HG03575 (cell line): Measurements from ENCODE around the gene OR6C3.
"Not testable (repeated sequence)": the region's sequence is repeated elsewhere in the genome, so short reads cannot be mapped to it uniquely, and the experiment has no call there.

ENCODE experiments used
- ATAC-seq: cut with Tn5 transposase; IDR thresholded peaks from one replicate; pipeline ENCODE4 v1.9.1; 2021; ENCODE audit not compliant: unreplicated experiment, insufficient number of reproducible peaks, low FRiP score; ENCODE audit errors: extremely low read depth

The OR6C3 gene

DNA sequence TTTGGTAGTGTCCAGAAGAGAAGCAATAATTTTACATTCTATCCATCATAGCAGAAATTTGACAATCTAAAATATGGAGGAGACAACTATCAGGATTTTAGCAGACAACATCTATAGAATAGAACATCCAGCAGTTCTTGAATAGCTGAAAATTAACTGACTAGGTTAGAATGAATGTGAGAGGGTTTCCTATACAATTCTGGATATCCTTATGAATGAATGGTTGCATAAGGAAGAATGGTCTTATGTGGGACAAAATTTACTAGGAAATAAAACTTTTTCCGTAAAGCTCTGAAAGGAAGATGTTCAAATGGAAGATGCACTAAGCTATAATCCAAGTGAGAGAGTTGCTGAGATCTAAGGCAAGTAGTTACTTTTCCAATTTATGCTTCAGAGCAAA lies at the start of gene OR6C3:
TSS of gene OR6C3 (plus strand) at position 301 of the 400 bp plus-strand sequence. CDS start 955 bp downstream, outside the sequence.
- no peak for ATAC-seq

GRCh38 chr12:55280991-55281390 lies 49.6 kb upstream of the OR6C3 start:
- ATAC-seq: no peak

GRCh38 chr12:55289999-55290398 lies 40.5 kb upstream of the OR6C3 start:
- ATAC-seq: no peak

- ATAC-seq: no peak
Observed at GRCh38 chr12:55296469-55296868, 34.1 kb upstream of the OR6C3 start, which contains the start of gene OR6C6. OR6C6 (minus strand) TSS chr12:55296569; CDS start chr12:55295232, 1,337 bp downstream.

- ATAC-seq: no peak
Observed at GRCh38 chr12:55314043-55314442, 16.5 kb upstream of the OR6C3 start, which contains the start of gene OR6C1. OR6C1 (plus strand) TSS chr12:55314343; CDS start chr12:55320600, 6,257 bp downstream.

GRCh38 chr12:55320201-55320600 lies 10.3 kb upstream of the OR6C3 start:
- ATAC-seq: no peak

- not testable (repeated sequence) for ATAC-seq
Observed at GRCh38 chr12:55325801-55326200, 4.7 kb upstream of the OR6C3 start.

GRCh38 chr12:55336002-55336401 lies 5.5 kb downstream of the OR6C3 start:
- no peak for ATAC-seq

DNA sequence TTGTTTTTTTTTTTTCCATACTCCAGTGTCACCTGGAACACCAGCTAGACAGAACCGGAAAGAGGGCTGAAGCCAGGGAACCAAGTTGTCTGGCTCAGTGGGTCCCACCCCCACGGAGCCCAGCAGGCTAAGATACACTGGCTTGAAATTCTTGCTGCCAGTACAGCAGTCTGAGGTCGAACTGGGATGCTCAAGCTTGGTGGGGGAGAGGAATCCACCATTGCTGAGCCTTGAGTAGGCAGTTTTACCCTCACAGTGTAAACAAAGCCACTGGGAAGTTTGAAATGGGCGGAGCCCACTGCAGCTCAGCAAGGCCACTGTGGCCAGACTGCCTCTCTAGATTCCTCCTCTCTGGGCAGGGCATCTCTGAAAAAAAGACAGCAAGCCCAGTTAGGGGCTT lies 24.8 kb downstream of the OR6C3 start:
- not testable (repeated sequence) for ATAC-seq

GRCh38 chr12:55362675-55363074 lies 32.1 kb downstream of the OR6C3 start, which contains the start of gene OR6C75:
OR6C75 (plus strand) TSS chr12:55362975; CDS start chr12:55365111, 2,136 bp downstream.
- no peak for ATAC-seq

GRCh38 chr12:55365086-55365485 lies 34.5 kb downstream of the OR6C3 start:
- no peak for ATAC-seq

DNA sequence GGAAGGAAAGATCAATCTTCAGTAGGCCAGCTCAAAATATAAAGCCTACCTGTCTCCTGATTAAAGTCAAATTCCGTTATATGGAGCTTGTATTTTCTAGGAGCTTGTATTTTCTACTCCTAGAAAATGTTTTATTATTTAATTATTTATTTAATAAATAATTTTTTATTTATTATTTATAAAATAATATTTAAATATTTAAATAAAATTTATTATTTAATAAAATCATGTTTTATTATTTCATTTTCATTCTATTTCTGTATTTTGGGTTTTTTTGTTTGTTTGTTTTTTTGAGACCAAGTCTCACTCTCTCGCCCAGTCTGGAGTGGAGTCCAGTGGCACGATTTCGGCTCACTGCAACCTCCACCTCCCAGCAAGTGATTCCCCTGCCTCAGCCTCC lies 42.0 kb downstream of the OR6C3 start:
- no peak for ATAC-seq
